Kidney (tissue), 14 donors: ENCODE measurements around the gene EFCAB14. TPM values are rescaled to one million over a fixed set of nuclear protein-coding genes. Genes with fewer than 3 reads are reported as not detected.

ENCODE experiments used
- DNase-seq, 5 donors: peaks; one replicate each; pipeline ENCODE4 v3.0.0-alpha.2; 2013 to 2020
- FAIRE-seq: peaks from 2 replicates; lab custom pipeline; 2012; peaks lifted over from hg19 to GRCh38; lab: Jason Lieb, UNC
- H3K27ac ChIP-seq, 2 donors: one replicate each; pipeline ENCODE4 v1.7.0; 2013; ENCODE audit warnings: low read depth in 2 of 2, low read length in 2 of 2, inconsistent platforms in 1 of 2
- H3K27me3 ChIP-seq: one replicate; pipeline ENCODE4 v1.7.1; 2013; ENCODE audit warnings: low read length, inconsistent platforms; ENCODE audit not compliant: control insufficient read depth, insufficient read depth
- H3K36me3 ChIP-seq, 3 donors: one replicate each; pipeline versions ENCODE4 v1.7.0 to v1.7.1; 2013; ENCODE audit warnings: low read length in 3 of 3, control low read depth in 1 of 3, inconsistent platforms in 1 of 3; ENCODE audit not compliant: insufficient read depth in 3 of 3, control insufficient read depth in 2 of 3
- H3K4me1 ChIP-seq, 3 donors: one replicate each; pipeline versions ENCODE4 v1.7.0 to v1.7.1; 2013; ENCODE audit warnings: low read length in 3 of 3, inconsistent platforms in 1 of 3, low read depth in 1 of 3; ENCODE audit not compliant: control insufficient read depth in 2 of 3, insufficient read depth in 2 of 3
- H3K4me3 ChIP-seq, 3 donors: one replicate each; pipeline versions ENCODE4 v1.7.0 to v1.8.1; 2013; ENCODE audit warnings: low read length in 3 of 3, control low read depth in 1 of 3, inconsistent platforms in 1 of 3
- H3K9ac ChIP-seq, 3 donors: one replicate each; pipeline versions ENCODE4 v1.7.0 to v1.7.1; 2013; ENCODE audit warnings: low read length in 3 of 3, control low read depth in 1 of 3, inconsistent platforms in 1 of 3
- H3K9me3 ChIP-seq, 3 donors: one replicate each; pipeline versions ENCODE4 v1.7.0 to v1.7.1; 2013; ENCODE audit warnings: low read length in 3 of 3, control low read depth in 1 of 3, inconsistent platforms in 1 of 3; ENCODE audit not compliant: control insufficient read depth in 2 of 3, insufficient read depth in 1 of 3
- CTCF ChIP-seq: IDR thresholded peaks from 3 replicates; pipeline ENCODE4 v1.5.1; 2012; ENCODE audit warnings: mild to moderate bottlenecking, moderate library complexity, borderline replicate concordance; ENCODE audit not compliant: insufficient read depth; ENCODE audit errors: extremely low read depth
- intact Hi-C: fragments of 100-400 bp; cut with DNase I; formaldehyde crosslinking; loops from one replicate; pipeline ENCODE4 v1.11.1; 2022
- polyA plus RNA-seq: library from polyadenylated mRNA; stranded (reverse); fragments of 350-450 nt; fragmentation: Illumina TruSeq; extraction: RNeasy Lipid Tissue Mini Kit (QIAGEN cat#74804); gene quantifications from one replicate; pipeline ENCODE4 v1.2.3, GENCODE V29; 2014; ENCODE audit warnings: low read depth, low replicate concordance; ENCODE audit not compliant: insufficient read depth
- total RNA-seq: library from RNA; stranded (reverse); fragmentation: NEBNext Ultra II Directional; extraction: Animal tissue kit (Norgen Biotek cat#: 25700); gene quantifications from one replicate; pipeline ENCODE4 v1.2.1, GENCODE V29; 2021
- donor health status: control.
- donor health status: control.
- donor health status: control.
- donor health status: control.
- donor health status: control.
- donor health status: DM: yes; HTN: yes; CAD: no.
- donor health status: Normal renal cell carcinoma (clear cell type).

The EFCAB14 gene
- total and polyA plus RNA-seq, 2 donors from 2014 or later, result 48.1 to 129 TPM

DNA sequence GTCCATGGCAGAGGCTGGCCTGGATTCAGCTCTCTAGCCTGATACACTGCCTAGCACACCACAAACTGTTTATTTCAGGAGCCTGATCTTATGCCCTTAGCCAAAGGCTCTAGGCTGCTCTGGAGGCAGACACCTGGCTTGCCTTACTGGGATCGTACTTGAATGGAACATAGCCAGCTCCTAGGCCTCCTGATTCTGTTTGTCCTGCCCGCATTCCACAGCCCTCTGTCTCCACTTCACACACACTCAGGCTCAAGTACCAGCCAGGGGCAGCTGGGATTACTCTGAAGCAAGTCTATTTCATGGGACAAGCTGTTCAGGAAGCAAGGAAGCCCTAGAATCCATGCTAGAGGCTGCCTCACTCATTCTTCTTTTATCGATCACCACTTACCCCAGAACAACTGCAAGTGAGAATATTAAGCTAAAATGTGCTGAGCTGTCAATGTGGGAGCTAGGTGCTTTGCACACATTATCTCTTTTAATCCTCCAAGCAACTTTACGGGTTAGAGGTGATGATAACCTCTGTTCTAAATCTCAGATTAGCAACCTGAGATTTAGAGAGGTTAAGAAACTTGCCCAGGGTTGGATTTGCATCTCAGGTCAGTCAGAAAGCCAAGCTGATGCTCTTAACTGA is 48.9 kb upstream of the EFCAB14 start:
- H3K4me3 ChIP-seq, result no peak overlapping the region
- peaks cover 0 to 3% (median 0%) of the 10 kb centered on the region in 3 donors for H3K4me1 ChIP-seq
- TF ChIP-seq CTCF, result no peak
- intact Hi-C loops, result no loop called here
- no peaks in the 10 kb centered on the region for H3K27me3 ChIP-seq
- DNase-seq (no peak), FAIRE-seq (no peak)
- peaks cover 0 to 14% (median 4%) of the 10 kb centered on the region in 3 donors for H3K9me3 ChIP-seq
- no peak overlapping the region for H3K27ac ChIP-seq
- no peaks in the 10 kb centered on the region for H3K36me3 ChIP-seq
- no peak overlapping the region for H3K9ac ChIP-seq

GRCh38 chr1:46764402-46764801 is 45.5 kb upstream of the EFCAB14 start:
- Histone ChIP-seq H3K27ac (peak overlapping the region in 1 of 2 donors; percentile 44), H3K36me3 (no peaks in the 10 kb centered on the region), H3K4me1 (peaks cover 0 to 6% (median 5%) of the 10 kb centered on the region in 3 donors), H3K9ac (no peak overlapping the region), H3K9me3 (no peaks in the 10 kb centered on the region), H3K27me3 (no peaks in the 10 kb centered on the region), H3K4me3 (no peak overlapping the region)
- no peak for TF ChIP-seq CTCF
- FAIRE-seq, result no peak
- peak in 1 of 5 donors; percentile 23 for DNase-seq
- intact Hi-C loops, result no loop called here

DNA sequence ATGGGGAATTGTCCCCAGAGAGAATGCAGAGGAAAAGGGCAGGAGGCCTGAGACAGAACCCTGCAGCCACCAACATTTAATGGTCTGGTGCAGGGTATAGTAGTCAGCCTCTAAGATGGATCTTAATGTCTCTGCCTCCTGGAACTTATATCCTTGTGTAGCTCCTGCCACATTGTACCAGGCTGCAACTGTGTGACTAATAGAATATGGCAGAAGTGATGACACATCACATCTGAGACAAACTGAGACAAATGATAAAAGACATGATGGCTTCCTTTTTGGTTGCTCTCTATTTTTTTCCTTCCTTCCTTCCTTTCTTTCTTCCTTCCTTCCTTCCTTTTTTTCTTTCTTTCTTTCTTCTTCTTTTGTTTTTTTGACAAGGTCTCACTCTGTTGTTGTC is 42.8 kb upstream of the EFCAB14 start:
- FAIRE-seq (no peak), DNase-seq (no peak)
- Histone ChIP-seq H3K27ac (no peak overlapping the region), H3K9me3 (no peaks in the 10 kb centered on the region), H3K27me3 (no peaks in the 10 kb centered on the region), H3K4me3 (no peak overlapping the region), H3K4me1 (peaks cover 4 to 20% (median 10%) of the 10 kb centered on the region in 3 donors), H3K9ac (no peak overlapping the region), H3K36me3 (no peaks in the 10 kb centered on the region)
- intact Hi-C loops, result no loop called here
- TF ChIP-seq CTCF, result no peak
